ENCODE data around the gene RNF26. TPM values are rescaled to one million over a fixed set of nuclear protein-coding genes. Genes with fewer than 3 reads are reported as not detected.

Gene RNF26
- total RNA-seq, 8 experiments from 2014 or later, result 5.7 to 26.5 (median 10.9) TPM

DNA sequence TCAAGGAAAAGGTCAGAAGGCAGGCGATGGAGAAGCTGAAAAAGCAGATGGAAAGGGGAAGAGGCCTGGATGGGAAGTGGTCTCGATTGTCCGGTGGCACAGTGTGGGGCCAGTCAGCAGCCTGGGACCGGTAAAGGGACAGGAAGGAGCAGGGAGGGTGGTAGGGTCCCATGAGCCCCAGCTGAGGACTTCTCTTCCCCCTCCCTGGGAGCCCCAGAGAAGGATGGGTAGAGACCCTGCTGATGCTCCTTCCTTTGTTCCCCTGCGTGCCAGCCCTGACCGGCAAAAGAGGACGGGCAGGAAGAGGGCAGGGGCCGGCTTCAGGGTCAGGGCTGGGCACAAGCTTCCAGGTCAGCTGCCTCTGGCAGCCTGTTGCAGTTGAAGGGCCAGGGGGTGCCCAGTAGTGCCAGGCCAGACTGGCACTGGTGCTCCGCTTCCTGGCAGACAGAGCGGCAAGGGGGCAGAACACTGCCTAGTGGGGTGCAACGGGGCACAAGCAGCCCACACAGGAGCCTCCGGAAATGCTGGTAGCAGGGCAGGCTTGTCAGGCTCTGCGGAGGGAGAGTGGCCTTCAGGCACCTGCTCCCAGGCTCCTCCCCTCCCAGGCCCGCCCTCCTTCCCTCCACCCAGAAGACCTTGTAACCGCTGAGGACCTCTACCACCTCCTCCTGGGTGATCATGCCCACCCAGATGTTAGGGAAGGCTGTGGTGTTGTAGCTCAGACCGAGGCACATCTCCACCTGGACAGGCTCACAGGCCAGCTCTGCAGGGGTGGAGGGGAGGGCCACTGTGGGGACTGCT is 7.1 kb downstream of the RNF26 start:
- Histone ChIP-seq H3K4me1 (replicated peaks in 1 of 2) (peaks cover 21 to 42% of the 10 kb centered on the region in 2 donors), H3K27ac (no peak overlapping the region), H3K4me3 (no peak overlapping the region)
- no peak for ATAC-seq (replicated peaks in 6 of 8)
- 24 to 100% (median 78%) methylated on average over 1 to 6 of the region's 16 CpGs; no CpG with 5 or more reads in 4 of the 10 experiments for WGBS, 10 experiments
- in situ Hi-C loops (cut with MboI; ENCODE audit: low pct_unique_long_range_greater_than_20kb in 2 of 9, low sequenced_read_pairs in 9 of 9, unreplicated experiment in 9 of 9), result loop anchor here in 1 of 9 experiments (25.0 kb wide), 1 partner anchor 229 kb away; the partner anchor contains the start of genes C2CD2L, DPAGT1 and HINFP

- in situ Hi-C loops (cut with MboI; ENCODE audit: low pct_unique_long_range_greater_than_20kb in 2 of 9, low sequenced_read_pairs in 9 of 9, unreplicated experiment in 9 of 9), result loop anchor here in 1 of 9 experiments (25.0 kb wide), 1 partner anchor 230 kb away; the partner anchor contains the start of genes C2CD2L, DPAGT1 and HINFP
- Histone ChIP-seq H3K4me3 (no peak overlapping the region), H3K27ac (no peak overlapping the region), H3K4me1 (replicated peaks in 1 of 2) (peaks cover 21 to 42% of the 10 kb centered on the region in 2 donors)
- no peak for ATAC-seq (replicated peaks in 6 of 8)
- 64 to 100% (median 80%) methylated on average over 2 to 5 of the region's 7 CpGs; no CpG with 5 or more reads in 6 of the 10 experiments for whole genome bisulfite sequencing, 10 experiments
Observed at GRCh38 chr11:119342023-119342300, 7.6 kb downstream of the RNF26 start.

DNA sequence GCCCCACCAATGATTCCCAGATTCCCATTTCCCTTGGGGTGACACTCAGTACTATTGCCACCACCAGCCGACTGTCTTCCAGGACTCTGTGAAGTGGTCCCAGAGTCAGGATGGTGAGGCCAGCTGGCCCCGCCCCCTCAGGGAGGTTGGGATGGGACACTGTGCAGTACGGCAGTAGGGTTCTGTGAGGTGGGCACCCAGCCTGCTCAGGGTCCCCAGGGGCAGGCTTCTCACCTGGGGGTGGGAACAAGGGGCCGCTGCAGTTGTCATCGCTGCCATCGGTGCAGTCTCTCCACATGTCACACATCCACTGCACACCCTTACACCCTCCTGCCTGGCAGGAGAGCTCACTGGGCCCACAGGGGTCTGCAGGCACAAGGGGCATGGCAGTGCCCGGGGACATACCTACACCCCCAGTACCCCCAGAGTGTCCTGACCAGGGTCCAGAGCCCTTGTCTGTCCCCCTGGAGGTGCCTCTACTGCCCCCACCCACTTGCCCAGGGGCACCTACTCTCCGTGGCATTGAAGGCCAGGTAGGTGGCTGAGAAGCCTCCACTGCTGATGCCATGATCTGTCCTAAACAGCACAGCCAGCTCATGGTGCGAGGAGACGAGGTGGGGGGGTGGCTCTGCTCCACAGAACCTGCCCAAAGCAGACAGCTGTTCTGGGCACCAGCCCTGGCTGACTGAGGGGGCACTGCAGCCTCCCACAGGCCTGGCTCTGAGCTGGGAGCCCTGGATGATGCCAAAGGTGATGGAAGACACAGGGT is 8.2 kb downstream of the RNF26 start:
- H3K27ac ChIP-seq, result no peak overlapping the region
- in situ Hi-C loops (cut with MboI; ENCODE audit: low pct_unique_long_range_greater_than_20kb in 2 of 9, low sequenced_read_pairs in 9 of 9, unreplicated experiment in 9 of 9), result loop anchor here in 1 of 9 experiments (25.0 kb wide), 1 partner anchor 230 kb away; the partner anchor contains the start of genes C2CD2L, DPAGT1 and HINFP
- H3K4me3 ChIP-seq, result no peak overlapping the region
- peaks cover 15 to 37% of the 10 kb centered on the region in 2 donors for H3K4me1 ChIP-seq (replicated peaks in 1 of 2)
- WGBS, 10 experiments, result 40 to 60% (median 57%) methylated on average over 1 to 3 of the region's 10 CpGs; no CpG with 5 or more reads in 7 of the 10 experiments
- no peak for ATAC-seq (replicated peaks in 6 of 8)

DNA sequence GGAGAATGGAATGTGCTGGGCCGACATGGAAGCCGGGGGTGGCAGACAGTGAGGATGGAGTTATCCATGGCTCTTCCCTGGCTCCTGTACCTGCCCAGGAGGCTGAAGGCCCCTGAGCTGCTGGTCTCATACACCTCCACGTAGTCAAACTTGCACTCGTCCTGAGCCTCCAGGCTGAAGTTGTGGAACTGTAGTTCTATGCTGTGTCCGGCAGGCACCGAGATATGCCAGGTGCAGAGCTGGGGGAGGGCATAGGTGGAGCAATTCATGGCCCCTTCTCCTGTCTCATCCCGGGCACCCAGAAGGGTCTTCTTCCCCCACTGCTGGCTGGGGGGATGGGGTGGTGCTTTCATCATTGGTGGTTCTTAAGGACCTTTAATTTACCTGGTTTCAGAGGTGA is 9.4 kb downstream of the RNF26 start:
- peaks cover 3 to 25% of the 10 kb centered on the region in 2 donors for H3K4me1 ChIP-seq (replicated peaks in 1 of 2)
- in situ Hi-C loops (cut with MboI; ENCODE audit: low pct_unique_long_range_greater_than_20kb in 2 of 9, low sequenced_read_pairs in 9 of 9, unreplicated experiment in 9 of 9), result loop anchor here in 1 of 9 experiments (25.0 kb wide), 1 partner anchor 231 kb away; the partner anchor contains the start of genes C2CD2L, DPAGT1 and HINFP
- 40 to 80% (median 74%) methylated on average over 1 to 3 of the region's 7 CpGs; no CpG with 5 or more reads in 7 of the 10 experiments for WGBS, 10 experiments
- no peak overlapping the region for H3K27ac ChIP-seq
- ATAC-seq (replicated peaks in 6 of 8), result no peak
- no peak overlapping the region for H3K4me3 ChIP-seq

DNA sequence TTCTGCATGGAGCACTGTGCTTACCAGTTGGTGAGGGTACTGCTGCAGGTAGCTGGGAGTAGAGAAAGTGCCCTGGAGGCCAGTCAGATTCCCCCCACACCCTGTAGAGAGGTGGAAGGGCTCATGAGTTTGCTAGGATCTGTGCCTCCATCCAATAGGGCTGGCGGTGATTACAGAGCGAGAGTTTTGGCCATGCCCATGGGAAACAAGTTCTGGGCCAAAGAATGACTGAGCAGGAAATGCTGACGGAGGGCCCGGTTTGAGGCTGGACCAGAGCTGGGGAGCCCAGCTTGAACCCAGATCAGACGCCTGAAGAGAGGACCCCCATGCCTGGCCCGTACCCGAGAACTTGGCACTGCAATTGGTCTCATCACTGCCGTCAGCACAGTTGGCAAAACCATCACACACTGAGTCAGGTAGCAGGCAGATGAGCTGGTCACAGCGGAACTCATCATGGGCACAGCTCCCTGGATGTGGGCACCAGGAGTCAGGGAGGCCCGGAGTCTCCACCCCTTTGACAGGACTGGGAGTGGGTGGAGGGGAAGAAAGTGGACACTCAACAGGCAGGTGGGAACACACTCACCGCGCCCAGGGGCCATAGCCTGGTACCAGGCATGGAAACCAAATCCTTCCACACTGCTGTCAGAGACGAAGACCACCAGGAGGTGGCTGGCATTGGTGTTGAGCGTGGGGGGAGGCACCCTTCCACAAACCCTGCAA is 10.1 kb downstream of the RNF26 start:
- H3K27ac ChIP-seq, result no peak overlapping the region
- no peak overlapping the region for H3K4me3 ChIP-seq
- ATAC-seq (replicated peaks in 6 of 8), result no peak
- in situ Hi-C loops (cut with MboI; ENCODE audit: low pct_unique_long_range_greater_than_20kb in 2 of 9, low sequenced_read_pairs in 9 of 9, unreplicated experiment in 9 of 9), result loop anchor here in 1 of 9 experiments (25.0 kb wide), 1 partner anchor 232 kb away; the partner anchor contains the start of genes C2CD2L, DPAGT1 and HINFP
- H3K4me1 ChIP-seq (replicated peaks in 1 of 2), result peaks cover 0 to 19% of the 10 kb centered on the region in 2 donors
- WGBS, 10 experiments, result 0 to 100% (median 67%) methylated on average over 1 to 4 of the region's 14 CpGs; no CpG with 5 or more reads in 5 of the 10 experiments

- ATAC-seq (replicated peaks in 6 of 8), result no peak
- Histone ChIP-seq H3K4me3 (no peak overlapping the region), H3K4me1 (replicated peaks in 1 of 2) (peaks cover 0 to 9% of the 10 kb centered on the region in 2 donors), H3K27ac (no peak overlapping the region)
- in situ Hi-C loops (cut with MboI; ENCODE audit: low pct_unique_long_range_greater_than_20kb in 2 of 9, low sequenced_read_pairs in 9 of 9, unreplicated experiment in 9 of 9), result loop anchor here in 1 of 9 experiments (25.0 kb wide), 1 partner anchor 233 kb away; the partner anchor contains the start of genes C2CD2L, DPAGT1 and HINFP
- 20 to 60% methylated on average over 1 to 4 of the region's 12 CpGs; no CpG with 5 or more reads in 8 of the 10 experiments for WGBS, 10 experiments
Observed at GRCh38 chr11:119345685-119346084, 11.4 kb downstream of the RNF26 start.

- no peak for ATAC-seq (replicated peaks in 6 of 8)
- 0 to 100% (median 33%) methylated on average over 1 to 4 of the region's 6 CpGs; no CpG with 5 or more reads in 5 of the 10 experiments for WGBS, 10 experiments
- in situ Hi-C loops (cut with MboI; ENCODE audit: low pct_unique_long_range_greater_than_20kb in 2 of 9, low sequenced_read_pairs in 9 of 9, unreplicated experiment in 9 of 9), result loop anchor here in 1 of 9 experiments (25.0 kb wide), 1 partner anchor 234 kb away; the partner anchor contains the start of genes C2CD2L, DPAGT1 and HINFP
- no peak within 1 kb of the TSS for H3K27ac ChIP-seq
- H3K4me3 ChIP-seq, result no peak within 1 kb of the TSS
- peaks cover 0 to under 1% of the 10 kb centered on the region in 2 donors for H3K4me1 ChIP-seq (replicated peaks in 1 of 2)
Observed at GRCh38 chr11:119346605-119347004, 12.3 kb downstream of the RNF26 start, which contains the start of gene MFRP. Gene MFRP, minus strand, starts transcription at chr11:119346705. Its CDS starts 192 bp downstream, at chr11:119346513.

- Histone ChIP-seq H3K4me3 (no peak overlapping the region), H3K27ac (no peak overlapping the region), H3K4me1 (replicated peaks in 1 of 2) (peaks cover 0 to 7% of the 10 kb centered on the region in 2 donors)
- peak in 1 of 8 experiments; percentile 79 for ATAC-seq (replicated peaks in 6 of 8)
- 0 to 88% (median 15%) methylated on average over 1 to 2 of the region's 2 CpGs; no CpG with 5 or more reads in 4 of the 10 experiments for WGBS, 10 experiments
- in situ Hi-C loops (cut with MboI; ENCODE audit: low pct_unique_long_range_greater_than_20kb in 2 of 9, low sequenced_read_pairs in 9 of 9, unreplicated experiment in 9 of 9), result loop anchor here in 1 of 9 experiments (25.0 kb wide), 1 partner anchor 235 kb away; the partner anchor contains the start of genes C2CD2L, DPAGT1 and HINFP
Observed at GRCh38 chr11:119347242-119347641, 12.9 kb downstream of the RNF26 start.

DNA sequence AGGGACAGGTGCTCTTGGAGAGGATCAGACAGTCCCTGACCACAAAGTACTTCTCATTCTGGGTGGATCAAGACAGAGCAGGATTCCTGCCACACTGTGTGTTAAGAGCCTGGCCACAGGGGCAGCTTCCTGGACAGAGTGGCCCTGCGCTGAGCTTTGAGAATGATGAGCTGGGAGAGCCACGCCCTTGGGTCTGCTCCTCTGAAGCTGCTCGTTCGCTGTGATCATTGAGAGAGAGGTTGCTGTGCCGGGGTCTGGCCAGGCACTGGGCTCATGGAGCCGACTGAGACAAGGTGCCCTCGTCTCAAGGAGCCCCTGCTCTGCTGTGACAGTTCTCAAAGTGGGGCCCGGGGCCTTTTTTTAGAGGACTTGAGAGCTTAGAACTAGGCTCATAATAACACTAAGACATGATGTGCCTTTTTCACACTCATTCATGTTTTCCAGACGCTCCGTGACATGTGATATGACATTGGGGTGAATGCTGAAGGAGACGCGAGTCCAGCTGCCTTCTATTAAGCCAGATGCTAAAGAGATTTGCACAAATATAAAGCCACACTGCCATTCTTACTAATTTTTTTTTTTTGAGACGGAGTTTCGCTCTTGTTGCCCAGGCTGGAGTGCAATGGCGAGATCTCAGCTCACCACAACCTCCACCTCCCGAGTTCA is 13.7 kb downstream of the RNF26 start:
- 0 to 90% (median 59%) methylated on average over 1 to 14 of the region's 16 CpGs; no CpG with 5 or more reads in 2 of the 10 experiments for WGBS, 10 experiments

DNA sequence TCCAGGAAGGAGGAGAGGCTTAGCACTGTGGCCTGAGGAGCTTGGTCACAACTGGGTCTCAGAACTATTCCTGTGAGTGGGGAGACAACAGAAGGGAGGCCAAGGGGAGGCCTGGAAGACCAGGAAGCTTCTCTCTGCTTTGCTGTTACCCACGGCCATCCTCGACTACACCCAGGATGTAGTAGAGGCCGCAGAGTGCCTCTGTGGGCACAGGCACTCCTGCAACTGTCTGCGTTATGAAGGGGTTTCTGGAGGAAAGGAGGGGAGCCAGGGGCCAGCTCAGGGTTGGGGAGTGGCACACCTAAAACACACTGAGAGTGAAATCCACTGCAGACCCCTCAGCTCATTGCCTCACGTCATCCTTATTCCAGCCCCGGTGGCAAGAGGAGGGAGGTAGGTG is 16.0 kb downstream of the RNF26 start:
- peaks cover 13 to 24% of the 10 kb centered on the region in 2 donors for H3K4me1 ChIP-seq (replicated peaks in 1 of 2)
- WGBS, 10 experiments, result 69 to 100% (median 80%) methylated on average over 1 to 2 of the region's 6 CpGs; no CpG with 5 or more reads in 5 of the 10 experiments
- H3K27ac ChIP-seq, result no peak overlapping the region
- in situ Hi-C loops (cut with MboI; ENCODE audit: low pct_unique_long_range_greater_than_20kb in 2 of 9, low sequenced_read_pairs in 9 of 9, unreplicated experiment in 9 of 9), result loop anchor here in 2 of 9 experiments (10.0 kb wide), 2 partner anchors 114 to 124 kb away; no protein-coding TSS in a partner anchor
- no peak overlapping the region for H3K4me3 ChIP-seq
- ATAC-seq (replicated peaks in 6 of 8), result peak in 1 of 8 experiments; percentile 7

More for the DNA sequence above, 13.7 kb downstream of the RNF26 start:
- Histone ChIP-seq H3K4me3 (no peak overlapping the region), H3K27ac (no peak overlapping the region), H3K4me1 (replicated peaks in 1 of 2) (peaks cover 6 to 12% of the 10 kb centered on the region in 2 donors)
- peak in 4 of 8 experiments; percentile 15 to 66 (median 54) for ATAC-seq (replicated peaks in 6 of 8)
- in situ Hi-C loops (cut with MboI; ENCODE audit: low pct_unique_long_range_greater_than_20kb in 2 of 9, low sequenced_read_pairs in 9 of 9, unreplicated experiment in 9 of 9), result loop anchor here in 1 of 9 experiments (25.0 kb wide), 1 partner anchor 236 kb away; the partner anchor contains the start of genes C2CD2L, DPAGT1 and HINFP

DNA sequence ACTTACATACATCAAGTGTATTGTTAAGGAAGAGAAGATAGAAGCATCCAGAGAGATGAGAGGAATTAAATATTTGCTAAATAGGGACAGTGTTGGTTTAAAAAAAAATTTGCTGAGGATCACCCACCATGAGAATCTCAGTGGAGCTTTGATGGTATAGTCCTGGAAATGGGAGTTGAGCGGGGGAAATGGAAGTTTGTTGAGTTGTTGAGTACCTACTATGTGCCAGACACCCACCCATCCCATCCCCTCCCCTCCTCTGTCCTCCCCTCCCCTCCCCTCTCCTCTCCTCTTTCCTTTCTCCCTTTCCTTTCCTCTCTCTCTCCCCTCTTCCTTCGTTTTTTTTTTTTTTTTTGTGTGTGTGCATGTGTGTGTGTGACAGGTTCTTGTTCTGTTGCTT is 16.9 kb downstream of the RNF26 start:
- Histone ChIP-seq H3K4me3 (no peak overlapping the region), H3K4me1 (replicated peaks in 1 of 2) (peaks cover 13 to 33% of the 10 kb centered on the region in 2 donors), H3K27ac (no peak overlapping the region)
- ATAC-seq (replicated peaks in 6 of 8), result no peak
- in situ Hi-C loops (cut with MboI; ENCODE audit: low pct_unique_long_range_greater_than_20kb in 2 of 9, low sequenced_read_pairs in 9 of 9, unreplicated experiment in 9 of 9), result loop anchor here in 2 of 9 experiments (10.0 kb wide), 2 partner anchors 114 to 124 kb away; no protein-coding TSS in a partner anchor
- WGBS, 10 experiments, result 0 to 50% (median 0%) methylated on average over 1 to 2 of the region's 2 CpGs; no CpG with 5 or more reads in 7 of the 10 experiments
